Astrocyte (in vitro differentiated cells and primary cell): ENCODE results near the gene NKAIN4.

Experiments
- CTCF ChIP-seq: IDR thresholded peaks from 2 replicates; pipeline ENCODE4 v1.5.1; 2011; ENCODE audit warnings: low read depth, mild to moderate bottlenecking, inconsistent platforms, low read length, moderate library complexity; ENCODE audit not compliant: insufficient read depth
- EZH2 ChIP-seq: IDR thresholded peaks from 2 replicates; pipeline ENCODE4 v1.6.1; 2012; ENCODE audit warnings: mild to moderate bottlenecking, low read length, inconsistent platforms; ENCODE audit not compliant: insufficient read depth

DNA sequence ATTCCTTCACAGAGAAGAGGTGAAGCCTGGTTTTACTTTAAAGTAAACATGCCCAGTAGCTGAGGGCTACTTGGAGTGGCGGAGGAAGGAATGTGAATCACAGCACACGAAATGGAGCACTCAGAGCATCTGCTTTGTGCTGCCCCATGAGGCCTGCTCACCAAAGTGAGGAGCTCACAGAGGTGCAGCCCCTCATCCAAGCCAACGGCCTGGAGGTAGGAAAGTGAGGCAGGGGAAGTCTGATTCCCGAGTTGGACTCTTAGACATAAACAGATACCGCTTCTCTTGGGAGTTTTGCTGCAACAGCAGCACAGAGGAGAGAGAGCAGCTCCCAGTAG is 41.9 kb downstream of the NKAIN4 start:
- TF ChIP-seq CTCF (no peak), EZH2 (no peak)
